8988T (cell line): ENCODE results near the gene MYCBP.
"Not testable (repeated sequence)": the region's sequence is repeated elsewhere in the genome, so short reads cannot be mapped to it uniquely, and the experiment has no call there.

Experiments
- DNase-seq: peaks from one replicate; pipeline ENCODE4 v3.0.0; 2011

Gene MYCBP

GRCh38 chr1:38873027-38873969 is at the start of gene MYCBP:
TSS of gene MYCBP (minus strand) at chr1:38873348. CDS start at chr1:38873305, 43 bp downstream.
- peak; percentile 82 for DNase-seq

- no peak for DNase-seq
Observed at GRCh38 chr1:38919130-38919529, 46.0 kb upstream of the MYCBP start.

GRCh38 chr1:38918568-38918967 is 45.4 kb upstream of the MYCBP start:
- DNase-seq: no peak

- no peak for DNase-seq
Observed at GRCh38 chr1:38917772-38918171, 44.6 kb upstream of the MYCBP start.

GRCh38 chr1:38917337-38917736 is 44.2 kb upstream of the MYCBP start:
- DNase-seq: no peak

- no peak for DNase-seq
Observed at GRCh38 chr1:38915352-38915948, 42.3 kb upstream of the MYCBP start.

- DNase-seq: not testable (repeated sequence)
Observed at GRCh38 chr1:38914908-38915307, 41.8 kb upstream of the MYCBP start.

GRCh38 chr1:38908821-38909220 is 35.7 kb upstream of the MYCBP start:
- DNase-seq: no peak

- no peak for DNase-seq
Observed at GRCh38 chr1:38905985-38906384, 32.8 kb upstream of the MYCBP start.

- DNase-seq: no peak
Observed at GRCh38 chr1:38899560-38899959, 26.4 kb upstream of the MYCBP start.

GRCh38 chr1:38898653-38899230 is 25.6 kb upstream of the MYCBP start:
- DNase-seq: no peak

GRCh38 chr1:38896169-38896568 is 23.0 kb upstream of the MYCBP start:
- DNase-seq: no peak

- no peak for DNase-seq
Observed at GRCh38 chr1:38892976-38893375, 19.8 kb upstream of the MYCBP start.

- no peak for DNase-seq
Observed at GRCh38 chr1:38891753-38892152, 18.6 kb upstream of the MYCBP start.

GRCh38 chr1:38889589-38889988 is 16.4 kb upstream of the MYCBP start:
- DNase-seq: no peak

- no peak for DNase-seq
Observed at GRCh38 chr1:38888423-38889333, 15.5 kb upstream of the MYCBP start.

GRCh38 chr1:38885092-38885491 is 11.9 kb upstream of the MYCBP start:
- no peak for DNase-seq

- DNase-seq: no peak
Observed at GRCh38 chr1:38881487-38881886, 8.3 kb upstream of the MYCBP start, which contains the start of gene GJA9. TSS of gene GJA9 (minus strand) at chr1:38881587. CDS start at chr1:38876098, 5,489 bp downstream.

- no peak for DNase-seq
Observed at GRCh38 chr1:38875811-38876210, 2.7 kb upstream of the MYCBP start.

- DNase-seq: no peak
Observed at GRCh38 chr1:38872401-38873026, 634 bp downstream of the MYCBP start.

- DNase-seq: no peak
Observed at GRCh38 chr1:38870996-38871395, 2.2 kb downstream of the MYCBP start.

GRCh38 chr1:38867208-38867607 is 5.9 kb downstream of the MYCBP start:
- DNase-seq: no peak
